Amniotic stem cell (primary cell): ENCODE results near the gene NEMP1.
"Not testable (repeated sequence)": the region's sequence is repeated elsewhere in the genome, so short reads cannot be mapped to it uniquely, and the experiment has no call there.

Experiments used
- DNase-seq: peaks from one replicate; lab custom pipeline; 2025; lab: John Stamatoyannopoulos, UW

The NEMP1 gene

GRCh38 chr12:57057067-57057751 lies 21.4 kb downstream of the NEMP1 start:
- DNase-seq: no peak

DNA sequence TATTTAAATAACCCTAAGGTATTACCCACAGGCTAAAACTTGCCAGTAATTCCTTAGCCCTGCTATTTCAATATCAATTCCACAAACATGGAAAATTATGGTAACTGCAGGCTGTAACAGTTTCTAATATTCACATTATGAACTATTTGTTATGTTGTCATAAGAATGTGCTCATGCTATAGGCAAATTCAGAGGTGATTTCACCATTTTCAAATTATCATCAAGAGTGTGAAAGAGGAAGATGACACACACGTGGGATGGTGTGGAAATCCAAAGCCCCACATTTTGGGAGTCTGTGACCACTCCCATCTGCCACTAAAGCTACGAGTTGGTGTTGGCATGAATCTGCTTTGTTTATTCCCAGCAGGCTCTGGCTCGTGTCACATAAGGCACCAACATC lies 22.8 kb downstream of the NEMP1 start:
- DNase-seq: no peak

DNA sequence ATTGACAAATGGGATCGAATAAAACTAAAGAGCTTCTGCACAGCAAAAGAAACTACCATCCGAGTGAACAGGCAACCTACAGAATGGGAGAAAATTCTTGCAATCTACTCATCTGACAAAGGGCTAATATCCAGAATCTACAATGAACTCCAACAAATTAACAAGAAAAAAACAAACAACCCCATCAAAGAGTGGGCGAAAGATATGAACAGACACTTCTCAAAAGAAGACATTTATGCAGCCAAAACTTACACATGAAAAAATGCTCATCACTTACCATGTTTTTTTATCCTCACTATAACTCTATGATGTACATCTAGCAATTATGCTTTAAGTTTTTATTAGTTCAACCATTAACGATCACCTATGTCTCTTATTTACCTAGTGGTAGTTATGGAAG lies 24.7 kb downstream of the NEMP1 start:
- not testable (repeated sequence) for DNase-seq

DNA sequence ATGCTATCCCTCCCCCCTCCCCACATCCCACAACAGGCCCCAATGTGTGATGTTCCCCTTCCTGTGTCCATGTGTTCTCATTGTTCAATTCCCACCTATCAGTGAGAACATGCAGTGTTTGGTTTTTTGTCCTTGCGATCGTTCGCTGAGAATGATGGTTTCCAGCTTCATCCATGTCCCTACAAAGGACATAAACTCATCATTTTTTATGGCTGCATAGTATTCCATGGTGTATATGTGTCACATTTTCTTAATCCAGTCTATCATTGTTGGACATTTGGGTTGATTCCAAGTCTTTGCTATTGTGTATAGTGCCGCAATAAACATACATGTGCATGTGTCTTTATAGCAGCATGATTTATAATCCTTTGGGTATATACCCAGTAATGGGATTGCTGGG lies 25.4 kb downstream of the NEMP1 start:
- not testable (repeated sequence) for DNase-seq

GRCh38 chr12:57051011-57051410 lies 27.6 kb downstream of the NEMP1 start:
- DNase-seq: no peak

DNA sequence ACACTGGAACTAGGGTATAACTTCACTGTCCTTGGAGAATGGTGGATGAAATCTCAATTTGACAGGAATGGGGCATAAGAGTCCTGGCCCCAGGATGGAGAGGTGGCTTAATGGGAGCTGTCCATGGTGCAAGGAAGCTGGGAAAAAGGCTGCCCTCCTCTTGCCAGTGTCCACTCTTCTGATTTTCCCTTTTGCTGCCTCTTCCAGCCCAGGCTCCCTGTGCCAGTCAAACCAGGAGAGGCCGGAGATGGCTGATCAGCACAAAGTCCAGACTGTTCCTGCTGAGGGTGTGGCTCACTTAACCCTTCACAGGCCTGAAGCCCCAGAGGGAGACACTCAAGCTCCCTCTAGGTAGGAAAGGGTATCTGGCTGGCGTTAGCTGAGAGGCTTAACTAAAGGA lies 28.7 kb downstream of the NEMP1 start, which contains the start of gene MYO1A:
MYO1A (minus strand) TSS at position 240 of the 400 bp plus-strand sequence. CDS start 1,806 bp downstream, outside the sequence.
- DNase-seq: no peak

- DNase-seq: no peak
Observed at GRCh38 chr12:57049119-57049446, 29.5 kb downstream of the NEMP1 start.

- no peak for DNase-seq
Observed at GRCh38 chr12:57048423-57049118, 30.0 kb downstream of the NEMP1 start.

DNA sequence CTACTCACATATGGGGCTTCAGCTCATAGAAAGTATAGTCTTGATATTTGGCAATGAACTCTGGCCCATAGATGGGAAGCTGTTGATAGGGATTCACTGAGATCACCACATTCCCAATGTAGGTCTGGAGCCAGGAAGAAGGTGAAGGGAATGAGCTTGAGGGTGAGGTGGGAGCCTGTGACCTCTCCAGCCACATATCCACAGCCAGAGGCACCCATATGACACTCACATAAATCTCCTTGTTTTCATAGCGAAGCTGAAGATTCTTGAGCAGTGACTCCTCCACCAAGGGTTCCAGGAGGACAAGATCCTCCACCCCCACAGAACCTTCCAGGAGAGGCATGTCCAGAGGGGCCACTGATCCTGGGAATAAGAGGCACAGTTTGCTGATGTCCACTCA lies 30.6 kb downstream of the NEMP1 start:
- no peak for DNase-seq

- DNase-seq: no peak
Observed at GRCh38 chr12:57046947-57047890, 31.4 kb downstream of the NEMP1 start.

GRCh38 chr12:57046086-57046791 lies 32.4 kb downstream of the NEMP1 start:
- DNase-seq: no peak

- no peak for DNase-seq
Observed at GRCh38 chr12:57044889-57045288, 33.7 kb downstream of the NEMP1 start.

- DNase-seq: no peak
Observed at GRCh38 chr12:57044468-57044867, 34.1 kb downstream of the NEMP1 start.

- DNase-seq: no peak
Observed at GRCh38 chr12:57042695-57043094, 35.9 kb downstream of the NEMP1 start.

- DNase-seq: no peak
Observed at GRCh38 chr12:57040750-57041149, 37.8 kb downstream of the NEMP1 start.

- DNase-seq: no peak
Observed at GRCh38 chr12:57040211-57040610, 38.4 kb downstream of the NEMP1 start.

GRCh38 chr12:57039016-57039798 lies 39.4 kb downstream of the NEMP1 start:
- DNase-seq: no peak

DNA sequence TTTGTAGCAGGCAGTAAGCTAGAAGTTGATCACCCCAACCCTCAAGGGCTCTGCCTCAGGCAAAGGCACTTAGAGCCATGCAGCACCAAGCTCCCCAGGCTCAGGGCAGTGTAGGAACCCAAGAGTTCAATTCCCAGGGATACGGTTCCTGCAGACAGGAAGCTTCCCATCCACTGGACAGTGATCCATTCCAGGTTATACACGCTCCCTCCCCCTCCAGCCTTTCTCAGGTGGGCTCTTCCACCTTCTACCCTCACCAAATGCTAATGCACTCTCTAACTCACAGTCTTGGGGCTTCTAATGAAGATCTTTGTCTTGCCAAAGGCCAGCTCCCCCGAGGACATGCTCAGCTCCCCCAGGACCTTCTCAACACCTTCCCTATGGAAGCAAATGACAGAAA lies 41.3 kb downstream of the NEMP1 start:
- DNase-seq: no peak

GRCh38 chr12:57033431-57033830 lies 45.2 kb downstream of the NEMP1 start:
- DNase-seq: no peak

- DNase-seq: no peak
Observed at GRCh38 chr12:57031789-57032188, 46.8 kb downstream of the NEMP1 start.

- no peak for DNase-seq
Observed at GRCh38 chr12:57031138-57031725, 47.4 kb downstream of the NEMP1 start.
